Stimulated activated CD8-positive, alpha-beta memory T cell treated with anti-CD3 and anti-CD28 coated beads, Interleukin-12 subunit alpha, Interleukin-12 subunit beta, amount 100 ng/mL, for 4 hours (primary cell): Measurements from ENCODE around the gene GPC6.

Experiments used
- DNase-seq: peaks from one replicate; pipeline ENCODE4 v3.0.0-alpha.2; 2020; ENCODE audit warnings: low read depth

The GPC6 gene

GRCh38 chr13:94248454-94249228, 1022.0 kb downstream of the GPC6 start:
- no peak for DNase-seq

GRCh38 chr13:94249512-94249911, 1022.9 kb downstream of the GPC6 start:
- DNase-seq: no peak

DNA sequence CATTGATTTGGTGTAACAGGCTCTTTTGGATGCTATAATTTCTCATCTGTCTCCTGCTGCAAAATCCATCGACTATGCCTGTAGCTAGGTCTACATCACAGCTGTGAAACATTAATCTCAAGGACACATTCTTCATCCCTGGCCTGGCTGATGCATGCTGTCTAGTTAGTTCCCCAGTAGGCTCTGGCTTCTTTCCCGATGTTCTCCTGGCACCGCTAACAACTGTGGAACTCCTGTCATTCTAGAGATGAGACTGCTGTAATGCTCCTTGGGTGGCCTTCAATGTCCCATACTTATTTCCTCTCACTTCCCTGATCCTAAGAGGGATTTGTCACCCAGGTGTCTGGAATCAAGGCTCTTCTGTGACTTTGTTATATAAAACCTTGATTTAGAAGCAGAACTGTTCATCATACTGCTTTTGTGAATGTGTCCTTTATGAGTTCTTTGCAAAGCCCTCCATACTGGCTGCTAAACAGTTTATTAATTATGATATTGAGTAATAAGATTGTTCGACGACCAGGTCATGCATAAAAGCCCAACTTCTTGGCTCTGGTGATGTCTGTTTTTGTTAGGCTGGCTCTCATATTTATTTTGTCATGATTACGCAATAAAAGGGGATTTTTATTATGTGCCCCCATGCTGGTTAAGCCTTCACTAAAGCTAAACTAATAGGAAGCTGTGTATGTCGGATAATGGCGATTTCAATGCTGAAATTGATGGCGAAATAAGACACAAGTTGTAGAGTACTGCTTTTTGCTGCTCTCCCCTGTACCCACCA, 1025.4 kb downstream of the GPC6 start:
- no peak for DNase-seq

DNA sequence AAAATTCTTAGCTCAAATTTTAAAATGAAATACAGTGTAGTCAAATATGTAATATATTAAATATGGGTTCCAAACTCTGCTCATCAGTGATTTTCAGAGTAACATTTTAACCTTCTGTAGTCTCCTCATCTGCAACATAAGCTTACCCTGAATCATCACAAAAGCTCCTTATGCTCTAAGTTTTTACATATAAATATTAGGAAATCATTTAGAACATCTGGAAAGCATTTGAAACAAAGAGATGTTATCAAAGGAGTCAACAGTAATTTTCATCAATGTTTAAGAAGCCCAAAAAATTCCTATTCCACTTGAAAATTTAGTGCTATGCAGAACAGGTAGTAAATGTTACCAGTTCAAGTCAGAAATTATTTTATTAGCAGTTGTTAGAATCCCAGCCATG, 1028.1 kb downstream of the GPC6 start:
- DNase-seq: no peak

DNA sequence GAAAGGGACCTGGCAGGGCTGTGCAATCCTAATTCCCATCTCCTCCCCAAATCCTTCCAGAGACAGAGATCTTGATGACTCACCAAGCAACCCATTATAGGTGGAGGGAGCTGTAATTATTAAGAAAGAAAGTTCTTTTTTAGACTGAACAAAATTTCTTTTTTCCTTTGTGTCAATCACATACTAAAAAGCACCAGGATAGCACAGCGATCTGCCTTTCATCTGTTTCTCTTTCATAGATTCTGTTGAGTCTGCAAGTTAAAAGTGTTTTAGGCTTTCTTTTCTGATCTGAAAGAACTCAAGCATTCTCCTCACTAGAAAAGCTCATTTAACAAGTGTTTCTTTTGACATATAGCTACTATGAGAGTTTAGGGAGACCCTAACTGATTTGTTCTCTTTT, 1030.1 kb downstream of the GPC6 start:
- DNase-seq: no peak

GRCh38 chr13:94259984-94260383, 1033.4 kb downstream of the GPC6 start:
- no peak for DNase-seq

- no peak for DNase-seq
Measured at GRCh38 chr13:94261163-94261562, 1034.6 kb downstream of the GPC6 start.

DNA sequence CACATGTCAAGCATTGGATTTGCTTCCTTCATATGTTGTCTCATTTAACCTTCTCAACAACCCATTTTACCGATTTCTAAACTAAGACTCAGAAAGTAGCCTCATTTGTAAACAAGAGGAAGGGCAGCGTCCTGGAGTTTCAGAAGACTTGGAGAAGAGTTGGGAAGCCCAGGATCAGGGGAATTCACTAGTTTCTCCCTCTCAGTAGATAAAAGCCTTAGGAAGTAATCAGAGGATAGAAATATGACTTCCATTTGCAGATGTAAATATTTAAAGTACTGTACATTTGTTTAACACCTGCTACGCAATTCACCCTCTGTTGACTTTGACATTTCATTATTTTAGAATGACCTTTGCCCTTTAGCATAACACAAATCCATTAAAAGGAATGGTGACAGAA, 1036.4 kb downstream of the GPC6 start:
- no peak for DNase-seq

DNA sequence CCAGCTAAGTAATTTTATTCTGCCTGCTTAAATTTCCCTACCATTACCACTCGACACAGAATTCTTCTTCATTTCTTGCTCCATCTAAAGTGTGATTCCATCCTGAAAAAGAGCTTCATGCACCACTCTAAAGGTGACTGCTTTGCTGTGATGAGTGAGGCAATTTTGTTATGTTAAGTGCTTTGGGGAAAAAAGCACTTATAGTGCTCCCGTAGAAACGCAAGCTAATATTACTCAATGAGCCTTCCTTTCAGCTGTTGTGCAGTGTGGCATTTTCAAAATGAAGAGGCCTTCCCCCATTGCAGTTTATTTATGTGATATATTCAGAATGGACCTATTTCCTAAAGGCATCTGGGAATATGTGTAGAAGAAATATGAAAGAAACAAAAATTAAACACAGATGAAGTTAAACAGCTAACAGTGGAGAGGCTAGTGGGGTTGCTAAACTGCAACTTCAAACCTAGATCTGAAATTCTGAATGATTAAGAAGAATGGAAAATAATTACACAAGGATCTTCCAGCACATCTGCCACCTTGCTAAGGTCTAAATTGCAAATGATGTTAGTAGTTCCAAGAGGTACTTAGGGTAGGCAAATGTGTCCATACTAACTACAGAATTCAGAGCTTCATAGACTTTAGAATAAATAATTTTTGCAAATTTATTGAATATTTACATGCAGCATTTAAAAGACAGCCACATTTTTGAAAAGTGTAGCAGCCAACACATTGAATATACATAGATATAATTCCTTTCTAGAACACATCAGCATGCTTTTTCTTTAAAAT, 1041.2 kb downstream of the GPC6 start:
- no peak for DNase-seq

DNA sequence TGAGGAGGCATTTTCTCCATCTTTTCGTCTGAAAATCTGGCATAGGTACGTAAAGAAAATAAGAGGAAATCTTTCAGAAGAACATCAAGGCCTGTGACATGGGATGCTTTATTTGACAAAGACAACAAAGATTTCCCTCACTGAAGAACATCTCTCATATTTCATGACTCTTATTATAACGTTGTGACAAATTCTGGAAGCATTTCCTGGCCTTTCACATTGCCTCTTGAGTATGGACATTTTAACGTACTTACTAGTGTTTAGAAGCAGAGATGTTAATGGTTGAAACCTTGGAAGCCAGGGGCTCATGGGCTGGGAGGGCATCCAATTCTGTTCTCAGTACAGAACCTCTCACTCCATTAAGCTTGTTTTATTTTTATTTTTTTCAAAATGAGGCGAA, 1042.1 kb downstream of the GPC6 start:
- no peak for DNase-seq

- DNase-seq: no peak
Measured at GRCh38 chr13:94269557-94269956, 1043.0 kb downstream of the GPC6 start.

GRCh38 chr13:94270556-94270955, 1043.9 kb downstream of the GPC6 start:
- DNase-seq: no peak

GRCh38 chr13:94272038-94272437, 1045.4 kb downstream of the GPC6 start:
- DNase-seq: no peak

DNA sequence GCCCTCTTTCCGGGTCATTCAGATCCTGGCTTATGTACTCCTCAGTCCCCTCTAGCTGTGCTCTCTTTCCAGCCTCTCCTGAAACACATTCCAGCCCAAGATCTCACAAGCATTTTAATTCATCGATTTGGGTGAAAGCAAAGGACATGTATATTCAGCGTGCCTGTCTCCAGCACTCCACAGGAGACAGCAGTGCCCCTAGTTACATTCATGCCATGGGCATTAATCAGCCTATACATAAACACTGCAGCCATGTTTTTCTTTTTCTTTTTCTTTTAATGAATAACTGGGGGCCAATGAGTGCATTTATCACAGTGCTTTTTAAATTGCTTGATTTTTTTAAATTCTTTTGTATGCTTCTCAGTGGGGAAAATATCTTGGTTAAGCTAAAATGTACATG, 1053.7 kb downstream of the GPC6 start:
- DNase-seq: no peak

- DNase-seq: no peak
Measured at GRCh38 chr13:94280845-94281244, 1054.2 kb downstream of the GPC6 start.

DNA sequence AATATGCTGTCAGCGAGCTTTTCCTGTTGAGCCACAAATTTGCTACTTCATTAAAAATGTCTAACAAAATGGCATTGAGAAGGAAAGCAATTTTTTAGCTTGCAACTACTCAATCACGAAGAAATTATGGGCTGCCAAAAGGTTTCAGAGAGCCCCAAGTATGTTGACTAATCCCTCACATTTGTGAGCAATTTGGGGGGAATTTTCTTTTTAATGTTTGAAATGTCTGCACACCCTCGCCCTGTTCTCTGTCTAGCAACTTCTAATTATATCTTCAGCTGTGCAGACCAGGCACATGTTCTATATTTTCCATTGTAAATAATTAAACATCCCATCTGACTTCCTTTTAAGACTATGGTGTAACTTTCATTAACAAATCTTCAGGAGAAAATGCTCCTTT, 1060.0 kb downstream of the GPC6 start:
- DNase-seq: no peak

DNA sequence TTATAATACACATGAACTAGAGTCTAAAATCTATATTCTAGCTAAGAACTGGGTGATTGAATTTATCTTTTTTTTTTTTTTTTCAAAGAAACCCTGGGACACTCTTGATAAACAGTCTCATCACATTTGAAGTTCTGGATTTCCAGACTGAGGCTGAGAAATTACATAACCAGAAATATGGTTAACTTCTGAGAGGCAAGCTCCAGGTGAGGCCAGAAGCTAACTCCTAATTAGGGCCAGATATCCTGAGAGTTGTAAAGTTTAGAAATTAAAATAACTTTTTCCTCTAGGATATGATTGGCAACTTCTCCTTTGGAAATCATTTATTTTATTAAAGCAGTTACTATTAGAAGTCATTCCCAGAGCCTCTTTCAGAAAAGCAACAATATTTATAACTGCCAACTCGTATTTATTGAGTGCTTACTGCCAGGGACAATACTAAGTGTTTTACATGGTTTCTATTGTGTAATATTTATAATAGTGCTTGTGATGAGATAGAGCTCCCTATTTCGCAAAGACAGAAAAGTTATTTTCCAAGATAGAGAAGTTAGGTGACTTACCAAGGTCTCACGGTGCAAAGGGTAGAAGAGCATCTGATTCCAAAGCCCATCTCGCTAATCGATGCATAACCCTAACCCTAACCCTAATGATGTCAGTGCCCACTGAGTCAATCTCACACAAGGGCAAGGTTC, 1065.2 kb downstream of the GPC6 start:
- DNase-seq: no peak

- DNase-seq: no peak
Measured at GRCh38 chr13:94292323-94292640, 1065.7 kb downstream of the GPC6 start.

GRCh38 chr13:94296471-94296870, 1069.9 kb downstream of the GPC6 start:
- DNase-seq: no peak

GRCh38 chr13:94298346-94298745, 1071.7 kb downstream of the GPC6 start:
- DNase-seq: no peak

- DNase-seq: no peak
Measured at GRCh38 chr13:94300401-94300800, 1073.8 kb downstream of the GPC6 start.

DNA sequence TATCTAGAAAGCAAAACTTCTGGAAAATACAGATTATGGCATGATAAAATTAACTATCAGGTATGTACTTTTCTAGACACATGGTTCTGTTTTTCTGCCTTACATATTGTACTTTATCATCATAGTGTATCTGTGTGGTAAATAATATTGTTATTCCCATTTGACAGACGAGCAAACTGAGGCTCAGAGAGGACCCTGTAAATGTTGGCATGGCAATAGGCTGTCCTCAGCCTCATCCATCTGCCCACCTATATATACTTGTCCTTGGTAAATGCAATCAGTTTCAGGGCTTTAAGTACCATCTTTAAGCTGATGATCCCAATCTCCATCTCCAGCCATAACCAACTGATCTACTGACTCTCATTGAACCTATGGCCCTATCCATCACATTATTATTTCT, 1074.9 kb downstream of the GPC6 start:
- DNase-seq: no peak
